Astrocyte of the spinal cord (primary cell): Measurements from ENCODE around the gene BNIP3.

Experiments
- DNase-seq: peaks from one replicate; pipeline ENCODE4 v3.0.0; 2011; ENCODE audit warnings: low read depth, low spot score
- H3K4me3 ChIP-seq: 2 replicates; pipeline ENCODE4 v1.5.1; 2011; ENCODE audit warnings: low read depth, mild to moderate bottlenecking, low read length, moderate library complexity
- in situ Hi-C: cut with HindIII; loops from 2 replicates; pipeline ENCODE4 v1.10.0; 2017; ENCODE audit warnings: low sequenced_read_pairs
- TF ChIP-seq, protein P1 (sequence below): IDR thresholded peaks from 2 replicates; pipeline ENCODE4 v1.5.1; 2012; ENCODE audit warnings: low read depth, mild to moderate bottlenecking, low read length, inconsistent platforms

The BNIP3 gene

DNA sequence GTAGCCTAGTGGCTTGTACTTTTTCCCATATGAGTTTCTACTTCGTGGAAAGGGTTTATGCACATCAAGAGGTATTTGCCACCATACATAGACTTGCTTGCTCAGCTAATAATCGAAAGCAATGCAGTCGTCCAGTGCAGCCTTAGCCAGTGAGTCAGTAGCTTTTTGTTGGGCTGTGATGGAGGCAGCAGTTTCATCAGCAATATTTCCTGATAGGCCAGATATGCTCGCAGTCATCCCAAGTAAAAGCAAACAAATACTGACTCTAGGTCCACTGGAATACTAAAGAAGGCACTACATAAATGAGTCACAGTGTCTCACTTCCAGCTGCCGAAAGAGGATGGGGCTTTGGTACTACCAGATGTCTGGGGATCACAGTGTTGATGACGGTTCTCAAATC is 2.1 kb upstream of the BNIP3 start:
- DNase-seq: peak; percentile 92
- in situ Hi-C loops: no loop called here
- no peak overlapping the region for H3K4me3 ChIP-seq
- TF ChIP-seq, protein P1, sequence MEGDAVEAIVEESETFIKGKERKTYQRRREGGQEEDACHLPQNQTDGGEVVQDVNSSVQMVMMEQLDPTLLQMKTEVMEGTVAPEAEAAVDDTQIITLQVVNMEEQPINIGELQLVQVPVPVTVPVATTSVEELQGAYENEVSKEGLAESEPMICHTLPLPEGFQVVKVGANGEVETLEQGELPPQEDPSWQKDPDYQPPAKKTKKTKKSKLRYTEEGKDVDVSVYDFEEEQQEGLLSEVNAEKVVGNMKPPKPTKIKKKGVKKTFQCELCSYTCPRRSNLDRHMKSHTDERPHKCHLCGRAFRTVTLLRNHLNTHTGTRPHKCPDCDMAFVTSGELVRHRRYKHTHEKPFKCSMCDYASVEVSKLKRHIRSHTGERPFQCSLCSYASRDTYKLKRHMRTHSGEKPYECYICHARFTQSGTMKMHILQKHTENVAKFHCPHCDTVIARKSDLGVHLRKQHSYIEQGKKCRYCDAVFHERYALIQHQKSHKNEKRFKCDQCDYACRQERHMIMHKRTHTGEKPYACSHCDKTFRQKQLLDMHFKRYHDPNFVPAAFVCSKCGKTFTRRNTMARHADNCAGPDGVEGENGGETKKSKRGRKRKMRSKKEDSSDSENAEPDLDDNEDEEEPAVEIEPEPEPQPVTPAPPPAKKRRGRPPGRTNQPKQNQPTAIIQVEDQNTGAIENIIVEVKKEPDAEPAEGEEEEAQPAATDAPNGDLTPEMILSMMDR: no peak

DNA sequence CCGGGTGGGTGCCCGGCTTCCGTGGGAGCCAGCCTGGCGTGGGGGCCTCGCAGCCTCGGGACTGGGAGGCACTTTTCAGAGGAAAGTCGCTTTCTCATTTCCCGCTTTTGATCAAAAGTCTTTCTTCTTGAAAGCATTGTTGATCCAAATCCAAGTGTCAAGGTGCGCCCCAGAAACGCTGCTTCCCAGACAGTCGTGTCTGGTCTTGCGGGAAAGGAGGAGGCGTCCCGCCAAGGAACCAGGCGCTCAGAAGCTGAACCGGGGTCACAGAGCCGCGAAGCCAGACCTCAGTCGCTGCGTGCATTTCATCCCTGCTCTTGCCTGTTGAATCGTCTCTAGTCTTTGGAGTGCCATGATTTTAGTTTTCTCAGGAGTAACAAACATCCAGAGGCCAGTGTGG is 1.1 kb upstream of the BNIP3 start:
- no peak for DNase-seq
- TF ChIP-seq, protein P1: no peak
- in situ Hi-C loops: no loop called here
- peak overlapping the region; percentile 55 for H3K4me3 ChIP-seq

DNA sequence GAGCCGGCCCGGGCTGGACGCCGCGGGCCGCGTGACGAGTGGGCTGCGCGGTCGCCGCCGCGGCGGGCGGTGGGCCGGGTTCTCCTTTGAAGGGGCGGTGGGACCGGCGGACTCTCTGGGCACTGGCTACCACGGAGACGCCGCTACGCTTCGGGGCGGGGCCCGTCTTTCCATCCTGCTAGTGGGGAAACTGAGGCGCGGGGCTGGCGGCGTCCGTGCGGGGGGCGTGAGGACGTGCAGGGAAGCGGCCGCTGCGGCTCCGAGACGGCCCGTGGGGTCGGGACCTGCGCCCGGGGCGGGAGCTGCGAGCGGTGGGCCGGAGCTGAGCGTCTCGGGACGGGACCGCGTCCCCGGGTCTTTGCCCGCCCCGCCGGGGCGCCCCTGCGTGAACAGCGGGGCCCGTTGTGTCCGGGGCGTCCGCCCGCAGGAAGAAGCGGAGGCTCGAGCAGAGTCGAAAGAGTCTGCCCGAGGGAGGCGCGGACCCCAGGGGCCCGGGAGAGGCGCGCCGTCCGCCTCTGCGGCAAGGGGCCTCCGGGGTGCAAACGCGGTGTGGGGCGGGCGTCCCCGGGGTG is 548 bp upstream of the BNIP3 start:
- peak overlapping the region; percentile 55 for H3K4me3 ChIP-seq
- no peak for DNase-seq
- TF ChIP-seq, protein P1: no peak
- in situ Hi-C loops: no loop called here

DNA sequence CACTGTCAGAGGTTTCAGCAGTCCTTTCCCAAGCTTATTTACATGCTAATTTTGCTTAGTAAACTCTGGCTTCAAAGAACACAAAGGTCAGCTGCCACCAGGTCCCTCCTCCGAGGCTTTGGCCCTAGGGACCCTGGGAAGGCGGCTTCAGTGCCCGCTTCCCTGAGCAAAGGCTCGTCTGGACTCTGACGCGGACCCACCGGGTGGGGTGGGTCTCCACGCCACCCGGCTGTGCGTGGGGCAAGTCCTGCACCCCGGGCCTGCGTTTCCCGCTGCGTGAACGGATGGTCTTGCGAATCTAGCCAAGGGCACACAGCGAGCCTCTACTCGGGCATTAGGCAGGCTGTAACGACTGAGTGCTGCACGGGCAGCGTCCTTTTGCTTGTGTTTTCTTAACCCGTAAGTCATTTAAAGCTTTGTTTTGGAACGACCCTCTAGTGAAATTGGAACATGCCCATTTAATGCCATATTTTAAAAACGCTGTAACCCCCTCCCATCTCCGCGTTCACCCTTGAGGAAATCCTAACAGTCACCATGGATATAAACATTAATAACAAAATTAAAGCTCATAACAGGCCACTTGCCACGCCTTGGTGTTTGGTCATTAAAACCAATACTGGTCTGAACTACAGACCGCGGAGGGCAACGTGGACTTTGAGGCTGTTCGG is 828 bp downstream of the BNIP3 start:
- in situ Hi-C loops: no loop called here
- peak overlapping the region; percentile 84 for H3K4me3 ChIP-seq
- TF ChIP-seq, protein P1: peak; percentile 1
- DNase-seq: no peak

DNA sequence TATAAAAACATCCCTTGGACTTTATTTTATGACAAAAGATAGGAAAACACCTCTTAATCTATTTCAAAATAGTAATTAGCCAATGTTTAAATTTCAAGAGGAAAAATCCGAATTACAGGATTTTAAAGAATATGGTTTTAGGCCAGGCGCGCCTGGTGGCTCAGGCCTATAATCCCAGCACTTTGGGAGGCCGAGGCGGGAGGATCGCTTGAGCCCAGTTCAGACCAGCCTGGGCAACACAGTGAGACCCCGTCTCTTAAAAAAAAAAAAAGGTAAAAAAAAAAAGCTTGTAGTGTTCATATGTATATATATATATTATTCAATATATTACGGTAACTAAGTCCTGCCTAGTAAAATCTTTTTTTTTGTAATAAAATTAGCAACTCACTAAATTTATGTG is 1.4 kb downstream of the BNIP3 start:
- DNase-seq: no peak
- in situ Hi-C loops: no loop called here
- peak overlapping the region; percentile 84 for H3K4me3 ChIP-seq
- TF ChIP-seq, protein P1: no peak

DNA sequence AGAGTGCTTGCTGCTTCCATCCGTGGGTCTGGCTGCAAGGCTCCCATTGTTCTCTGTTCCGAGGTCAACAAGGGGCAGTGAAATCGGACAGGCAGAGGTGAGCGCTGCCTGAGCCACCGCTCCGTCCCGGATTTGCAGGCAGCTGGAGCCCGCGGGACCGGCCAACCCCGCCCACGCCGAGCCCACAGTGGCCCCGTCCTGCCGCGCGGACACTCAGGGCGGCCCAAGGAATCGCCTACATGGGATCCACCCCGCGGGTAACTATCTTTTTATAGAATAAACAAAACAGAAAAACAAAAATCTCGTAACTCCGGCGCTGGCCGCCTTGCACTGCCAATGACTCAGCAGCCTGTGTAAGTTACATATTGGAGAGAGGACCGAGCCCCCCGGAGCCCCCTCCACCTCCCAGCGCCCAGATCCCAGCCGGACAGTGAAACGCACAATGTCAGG is 1.9 kb downstream of the BNIP3 start:
- peak overlapping the region; percentile 84 for H3K4me3 ChIP-seq
- TF ChIP-seq, protein P1: no peak
- peak; percentile 25 for DNase-seq
- in situ Hi-C loops: no loop called here
